Activated naive CD8-positive, alpha-beta T cell treated with anti-CD3 and anti-CD28 coated beads, Interleukin-2, amount 50 U/mL, for 16 hours (primary cell): ENCODE results near the gene CNTFR.
"Not testable (repeated sequence)": the region's sequence is repeated elsewhere in the genome, so short reads cannot be mapped to it uniquely, and the experiment has no call there.

Source experiments
- DNase-seq: peaks from one replicate; pipeline ENCODE4 v3.0.0-alpha.2; 2020; ENCODE audit warnings: low read depth, low spot score

Gene CNTFR, protein sequence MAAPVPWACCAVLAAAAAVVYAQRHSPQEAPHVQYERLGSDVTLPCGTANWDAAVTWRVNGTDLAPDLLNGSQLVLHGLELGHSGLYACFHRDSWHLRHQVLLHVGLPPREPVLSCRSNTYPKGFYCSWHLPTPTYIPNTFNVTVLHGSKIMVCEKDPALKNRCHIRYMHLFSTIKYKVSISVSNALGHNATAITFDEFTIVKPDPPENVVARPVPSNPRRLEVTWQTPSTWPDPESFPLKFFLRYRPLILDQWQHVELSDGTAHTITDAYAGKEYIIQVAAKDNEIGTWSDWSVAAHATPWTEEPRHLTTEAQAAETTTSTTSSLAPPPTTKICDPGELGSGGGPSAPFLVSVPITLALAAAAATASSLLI

DNA sequence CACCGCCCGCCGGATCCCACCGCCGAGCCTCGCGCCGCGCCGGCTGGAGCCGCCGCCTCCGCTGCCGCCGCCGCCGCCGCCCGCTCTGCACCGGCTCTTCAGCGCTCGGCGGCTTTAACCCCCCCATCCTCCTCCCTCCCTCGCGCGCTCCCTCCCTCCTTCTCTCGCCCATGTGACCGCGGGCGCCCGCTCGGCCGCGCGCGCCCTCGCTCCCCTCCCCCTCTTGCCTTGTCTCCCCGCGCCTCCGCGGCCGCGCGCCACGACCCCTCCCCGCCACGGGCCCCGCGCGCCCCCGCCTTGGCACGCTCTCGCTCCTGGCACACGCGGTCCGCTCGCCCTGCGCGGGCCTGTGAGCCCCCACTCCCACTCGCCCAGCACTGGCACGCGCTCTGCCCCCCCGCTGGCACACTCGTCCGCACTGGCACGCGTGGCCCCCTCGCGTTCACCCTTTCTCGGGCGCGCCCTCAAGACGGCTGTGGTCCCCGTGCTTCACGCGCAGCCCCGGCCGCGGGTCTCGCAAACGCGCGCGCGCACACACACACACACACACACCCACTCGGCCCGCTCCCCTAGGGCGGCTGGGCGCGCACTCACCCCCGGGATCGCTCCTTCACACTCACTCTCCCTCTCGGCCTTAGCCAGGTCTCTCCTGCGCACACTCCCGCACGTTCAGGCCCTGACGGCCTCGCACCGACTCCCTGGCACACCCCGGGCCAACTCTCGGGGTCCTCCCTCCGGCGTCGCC lies at the start of gene CNTFR:
TSS of gene CNTFR (minus strand) at position 89 of the 745 bp plus-strand sequence. CDS start 20,743 bp downstream, outside the sequence.
- no peak for DNase-seq

GRCh38 chr9:34639322-34639721 lies 49.8 kb upstream of the CNTFR start:
- not testable (repeated sequence) for DNase-seq

DNA sequence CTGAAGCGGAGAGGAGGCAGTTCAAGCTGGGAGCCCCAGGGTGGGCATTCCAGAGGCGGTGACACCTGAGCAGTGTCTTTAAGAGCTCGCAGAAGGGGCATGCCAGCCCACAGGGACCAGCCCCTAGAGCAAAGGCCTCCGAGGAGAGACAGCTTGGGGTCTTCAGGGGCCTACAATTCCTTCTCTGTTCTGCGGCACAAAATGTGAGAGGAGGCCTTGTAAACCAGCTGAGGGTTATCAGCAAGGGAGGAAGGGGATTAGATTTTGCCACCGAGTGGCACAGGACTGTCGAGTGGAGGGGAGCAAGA lies 48.6 kb upstream of the CNTFR start:
- no peak for DNase-seq

DNA sequence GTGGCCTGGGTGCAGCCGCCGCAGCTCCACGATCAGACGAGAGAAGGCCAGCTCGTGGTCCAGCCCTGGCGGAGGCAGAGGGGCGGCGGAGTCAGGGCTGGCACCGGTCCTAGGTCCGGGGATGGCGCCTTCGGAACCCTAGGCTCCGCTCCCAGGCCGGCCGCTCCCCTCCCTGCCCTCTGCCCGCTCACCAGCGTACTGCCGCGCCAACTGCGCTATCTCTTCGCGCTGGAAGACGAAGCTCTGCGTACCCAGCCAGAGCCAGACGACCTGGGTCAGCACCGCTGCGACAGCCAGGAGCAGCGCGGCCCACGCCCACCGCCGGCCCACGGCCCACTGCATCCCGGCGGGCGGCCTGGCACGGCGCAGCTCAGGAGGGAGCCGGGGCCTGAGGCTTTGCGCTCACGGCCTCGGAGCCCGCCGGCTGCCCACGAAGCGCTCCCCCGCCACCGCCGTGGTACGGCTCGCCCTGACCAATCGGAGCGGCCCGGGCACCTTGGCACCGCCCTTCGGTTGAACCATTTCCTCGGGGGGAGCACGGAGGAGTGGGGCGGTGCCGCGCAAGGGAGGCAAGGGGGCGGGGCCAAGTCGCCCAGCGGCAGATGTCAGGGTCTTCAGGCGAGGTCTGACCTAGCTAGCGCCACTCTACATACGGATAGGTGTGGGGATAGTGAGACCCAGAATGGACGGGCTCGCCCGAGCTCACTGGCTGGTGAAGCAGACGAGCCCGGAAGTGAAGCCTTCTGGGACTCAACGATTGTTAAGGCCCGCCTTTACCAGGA lies 48.0 kb upstream of the CNTFR start, which contains the start of gene SIGMAR1:
TSS of gene SIGMAR1 (minus strand) at position 432 of the 782 bp plus-strand sequence. CDS start at position 342, 90 bp downstream.
- DNase-seq, result peak; percentile 88

DNA sequence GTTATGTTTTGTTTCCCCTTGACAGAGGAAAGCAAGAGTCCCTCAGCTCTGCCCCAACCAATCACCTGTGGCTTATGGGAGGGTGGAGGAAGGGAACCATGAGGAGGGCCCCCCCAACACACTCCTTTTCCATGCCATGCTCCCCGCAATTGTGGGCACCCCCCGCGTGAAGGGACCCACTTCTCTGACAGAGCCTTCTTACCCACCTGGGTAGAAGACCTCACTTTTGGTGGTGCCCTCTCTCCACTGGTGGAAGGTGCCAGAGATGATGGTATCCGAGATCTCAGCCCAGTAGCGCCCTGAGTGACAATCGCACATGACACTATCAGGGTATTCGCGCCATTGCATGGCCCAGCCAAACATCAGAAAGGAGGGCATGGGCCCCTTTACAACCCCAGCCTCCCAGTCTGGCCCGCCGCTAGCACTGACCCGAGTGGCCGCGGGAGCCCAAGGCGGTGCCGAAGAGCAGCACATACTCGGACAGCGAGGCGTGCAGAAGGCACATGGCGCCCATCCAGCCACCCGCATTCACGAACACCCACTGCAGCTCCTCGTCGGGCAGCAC lies 47.3 kb upstream of the CNTFR start:
- no peak for DNase-seq

GRCh38 chr9:34635556-34635955 lies 46.0 kb upstream of the CNTFR start:
- no peak for DNase-seq

- DNase-seq, result no peak
Observed at GRCh38 chr9:34634551-34635248, 45.2 kb upstream of the CNTFR start.

- peak; percentile 54 for DNase-seq
Observed at GRCh38 chr9:34633851-34634550, 44.5 kb upstream of the CNTFR start.

- DNase-seq, result no peak
Observed at GRCh38 chr9:34633166-34633565, 43.6 kb upstream of the CNTFR start.

- no peak for DNase-seq
Observed at GRCh38 chr9:34630402-34631154, 41.1 kb upstream of the CNTFR start.

DNA sequence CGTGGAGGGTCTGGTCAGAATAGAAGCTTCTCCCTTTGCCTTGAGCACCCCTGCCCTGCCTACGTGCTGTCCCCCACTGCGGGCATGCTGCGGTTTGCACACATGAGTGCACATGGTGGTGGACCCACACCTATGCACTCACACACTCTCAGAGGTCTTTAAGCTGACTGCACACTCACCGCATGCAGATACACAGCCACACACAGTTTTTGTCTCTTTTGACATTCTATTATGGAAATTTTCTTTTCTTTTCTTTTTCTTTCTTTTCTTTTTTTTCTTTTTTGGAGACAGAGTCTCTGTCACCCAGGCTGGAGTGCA lies 39.9 kb upstream of the CNTFR start:
- no peak for DNase-seq

GRCh38 chr9:34628656-34629490 lies 39.3 kb upstream of the CNTFR start, which contains the start of gene ARID3C:
Gene ARID3C, minus strand, starts transcription at chr9:34629066. Its CDS starts 1,052 bp downstream, at chr9:34628014.
- no peak for DNase-seq

DNA sequence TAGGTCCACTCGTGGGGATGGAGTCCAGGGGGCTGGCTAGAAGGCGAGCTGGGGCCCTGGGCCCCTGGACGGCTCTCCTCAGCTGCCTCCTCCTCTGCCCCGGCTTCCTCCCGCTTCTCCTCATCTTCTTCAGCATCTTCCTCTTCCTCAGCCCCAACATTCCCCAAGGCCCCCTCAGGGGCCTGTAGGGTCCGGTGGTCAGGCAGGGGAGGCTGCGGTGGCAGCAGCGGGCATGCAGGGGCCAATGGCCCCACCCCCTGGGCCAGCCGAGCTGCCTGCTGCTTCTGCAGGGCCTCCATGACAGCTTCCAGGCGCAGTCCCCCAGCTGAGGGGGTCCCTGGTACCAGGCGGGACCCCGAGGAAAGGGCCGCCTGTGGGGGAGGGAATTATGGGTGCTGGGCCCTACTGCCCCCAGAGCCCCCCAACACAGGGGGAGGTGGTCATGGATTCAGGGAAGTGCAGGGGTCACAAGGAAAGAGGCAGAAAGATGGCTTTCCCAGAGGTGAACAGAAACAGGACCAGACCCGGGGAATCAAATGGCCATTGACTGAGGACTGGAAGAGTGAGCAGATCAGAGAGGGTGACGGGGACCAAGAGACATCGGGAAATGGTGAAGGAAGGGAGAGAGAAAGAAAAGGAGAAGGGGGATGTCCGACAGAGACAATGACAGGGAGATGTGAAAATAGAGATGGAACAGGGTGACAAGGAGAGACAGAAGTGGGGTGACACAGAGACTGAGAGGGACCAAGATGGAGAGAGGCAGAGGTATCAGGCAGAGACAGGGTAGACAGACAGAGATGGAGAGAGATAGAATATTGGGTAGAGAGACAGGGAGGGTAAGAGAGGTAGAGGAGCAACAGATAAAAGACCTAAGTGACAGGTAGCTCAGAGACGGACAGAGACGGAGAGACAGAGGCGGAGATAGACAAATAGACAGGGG lies 38.5 kb upstream of the CNTFR start:
- DNase-seq, result no peak

- no peak for DNase-seq
Observed at GRCh38 chr9:34625186-34625486, 35.6 kb upstream of the CNTFR start.

DNA sequence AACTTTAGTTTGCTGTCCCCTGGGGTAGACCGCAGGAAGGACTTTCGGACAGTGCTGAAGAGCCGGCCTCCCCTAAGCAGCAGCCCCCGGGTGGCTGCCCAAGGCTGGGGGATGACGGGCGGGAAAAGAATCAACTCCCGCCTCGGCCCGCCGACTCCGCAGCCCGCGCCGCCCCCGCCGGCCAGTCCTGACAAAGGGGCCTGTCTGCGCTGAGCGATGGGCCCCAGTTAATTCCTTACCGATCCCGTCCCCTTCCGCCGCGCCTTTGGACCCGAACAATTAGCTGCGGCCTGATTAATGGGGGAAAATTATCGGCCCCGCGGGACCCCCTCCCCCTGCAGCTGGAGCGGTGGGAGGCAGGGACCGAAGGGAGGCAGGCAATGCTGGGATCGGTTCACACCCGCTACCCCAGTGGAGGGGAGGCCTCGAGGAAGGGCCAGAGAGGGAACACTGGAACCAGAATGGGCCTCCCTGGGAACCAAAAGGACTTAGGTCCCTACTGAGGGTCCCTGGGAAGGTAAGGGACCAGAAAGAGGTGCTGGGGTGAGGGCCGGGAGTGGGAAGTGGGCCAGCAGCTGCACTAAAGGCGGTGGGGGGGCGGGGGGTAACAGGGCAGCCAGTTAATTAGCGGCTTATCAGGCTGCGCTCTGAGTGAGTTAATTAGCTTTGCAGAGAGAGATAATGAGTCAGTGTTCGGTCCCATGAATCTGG lies 35.1 kb upstream of the CNTFR start:
- no peak for DNase-seq

DNA sequence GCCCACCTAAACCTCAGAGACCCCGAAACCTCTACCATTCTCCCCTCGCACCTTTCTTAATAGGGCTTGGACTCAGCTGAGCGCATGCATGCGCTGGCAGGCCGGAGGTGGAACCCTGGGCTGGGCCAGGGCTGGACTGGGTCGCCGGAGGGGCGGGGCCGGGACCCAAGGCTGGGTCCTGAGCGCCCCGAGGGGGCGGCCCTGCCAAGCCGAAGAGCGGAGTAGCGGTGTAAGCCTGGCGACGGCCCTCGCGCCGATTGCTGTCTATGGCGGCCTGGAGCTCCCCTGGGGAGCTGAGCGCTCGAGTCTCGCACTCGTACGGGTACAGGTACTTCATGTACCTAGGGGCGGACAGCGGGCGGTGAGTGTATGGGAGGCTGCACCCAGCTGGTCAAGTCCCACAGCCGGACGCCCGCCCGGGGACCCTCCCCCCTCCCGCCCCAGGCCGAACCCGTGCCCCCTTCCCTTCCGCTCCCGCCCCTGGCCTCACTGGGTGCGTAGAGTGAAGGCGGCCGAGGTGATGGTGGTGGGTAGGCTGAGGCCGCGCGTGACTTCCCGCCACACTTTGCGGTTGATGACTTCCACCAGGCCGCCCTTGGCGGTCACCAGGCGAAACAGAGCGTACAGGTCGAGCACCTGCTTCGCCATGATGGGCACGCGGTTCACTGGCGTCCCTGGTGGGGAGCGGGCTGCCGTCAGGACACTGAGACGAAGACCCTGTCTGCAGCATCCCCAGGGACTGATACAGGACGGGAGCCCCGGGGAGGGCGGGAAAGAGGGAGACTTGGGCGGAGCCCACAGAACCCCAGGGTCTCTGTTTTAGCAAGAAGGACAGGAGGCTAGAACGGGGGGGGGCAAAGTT lies 34.1 kb upstream of the CNTFR start:
- no peak for DNase-seq
